ENCODE data around the gene ZSCAN10.
"Not testable (repeated sequence)": the region's sequence is repeated elsewhere in the genome, so short reads cannot be mapped to it uniquely, and the experiment has no call there.

ZSCAN10 gene

DNA sequence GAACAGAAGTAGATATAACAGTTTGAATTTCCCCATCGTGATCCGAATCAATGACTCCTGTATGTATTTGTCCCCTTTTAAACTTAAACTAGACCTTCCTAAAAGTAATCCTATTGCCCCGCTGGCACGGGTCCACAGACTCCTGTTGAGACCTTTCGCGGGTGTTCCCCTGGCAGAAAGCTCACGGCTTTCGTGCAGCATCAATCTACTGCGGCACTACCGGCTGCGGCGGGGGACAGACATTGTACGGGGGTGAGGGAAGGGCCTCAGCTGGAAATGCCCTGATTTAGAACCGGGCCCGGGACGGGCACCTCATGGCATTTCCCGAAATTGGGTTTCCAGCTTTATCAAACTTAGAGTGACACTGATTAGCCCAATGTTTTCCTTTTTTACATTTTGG, 19.1 kb downstream of the ZSCAN10 start:
- Histone ChIP-seq H3K79me2 (no peaks in the 10 kb centered on the region), H3K27ac (no peak overlapping the region), H3K36me3 (ENCODE audit: control insufficient read depth, insufficient read depth, low read length) (no peaks in the 10 kb centered on the region), H3K9me3 (ENCODE audit: control insufficient read depth, low read length) (no peaks in the 10 kb centered on the region), H3K4me2 (ENCODE audit: low read length) (no peak overlapping the region), H3K27me3 (ENCODE audit: control insufficient read depth, insufficient read depth, low read length) (no peaks in the 10 kb centered on the region), H2AFZ (no peak overlapping the region), H3K4me3 (ENCODE audit: low read depth, low read length) (no peak overlapping the region), H3K4me1 (no peaks in the 10 kb centered on the region), H3K9ac (no peak overlapping the region)
- TF ChIP-seq, protein P1, sequence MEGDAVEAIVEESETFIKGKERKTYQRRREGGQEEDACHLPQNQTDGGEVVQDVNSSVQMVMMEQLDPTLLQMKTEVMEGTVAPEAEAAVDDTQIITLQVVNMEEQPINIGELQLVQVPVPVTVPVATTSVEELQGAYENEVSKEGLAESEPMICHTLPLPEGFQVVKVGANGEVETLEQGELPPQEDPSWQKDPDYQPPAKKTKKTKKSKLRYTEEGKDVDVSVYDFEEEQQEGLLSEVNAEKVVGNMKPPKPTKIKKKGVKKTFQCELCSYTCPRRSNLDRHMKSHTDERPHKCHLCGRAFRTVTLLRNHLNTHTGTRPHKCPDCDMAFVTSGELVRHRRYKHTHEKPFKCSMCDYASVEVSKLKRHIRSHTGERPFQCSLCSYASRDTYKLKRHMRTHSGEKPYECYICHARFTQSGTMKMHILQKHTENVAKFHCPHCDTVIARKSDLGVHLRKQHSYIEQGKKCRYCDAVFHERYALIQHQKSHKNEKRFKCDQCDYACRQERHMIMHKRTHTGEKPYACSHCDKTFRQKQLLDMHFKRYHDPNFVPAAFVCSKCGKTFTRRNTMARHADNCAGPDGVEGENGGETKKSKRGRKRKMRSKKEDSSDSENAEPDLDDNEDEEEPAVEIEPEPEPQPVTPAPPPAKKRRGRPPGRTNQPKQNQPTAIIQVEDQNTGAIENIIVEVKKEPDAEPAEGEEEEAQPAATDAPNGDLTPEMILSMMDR (IDR thresholded peaks at IDR 0.05), result no peak

DNA sequence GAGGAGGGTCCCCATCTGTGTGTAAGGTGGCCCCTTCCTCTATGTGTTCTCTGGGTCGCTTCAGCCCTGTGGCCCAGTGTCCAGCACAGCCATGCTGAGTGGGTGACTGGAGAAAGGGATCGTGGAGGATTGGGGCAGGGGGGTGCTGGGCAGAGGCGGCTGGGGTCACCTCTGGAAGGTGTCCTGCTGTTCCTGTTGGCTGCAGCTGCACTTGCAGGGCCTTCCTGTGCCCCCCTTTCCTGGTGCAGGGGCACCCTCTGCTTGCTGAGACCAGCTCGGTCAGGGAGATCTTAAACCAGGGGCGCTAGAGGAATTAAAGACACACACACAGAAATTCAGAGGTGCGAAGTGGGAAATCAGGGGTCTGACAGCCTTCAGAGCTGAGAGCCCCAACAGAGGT, 22.5 kb downstream of the ZSCAN10 start:
- no peaks in the 10 kb centered on the region for H3K4me1 ChIP-seq
- H3K4me2 ChIP-seq (ENCODE audit: low read length), result no peak overlapping the region
- TF ChIP-seq, protein P1 (IDR thresholded peaks at IDR 0.05), result no peak

DNA sequence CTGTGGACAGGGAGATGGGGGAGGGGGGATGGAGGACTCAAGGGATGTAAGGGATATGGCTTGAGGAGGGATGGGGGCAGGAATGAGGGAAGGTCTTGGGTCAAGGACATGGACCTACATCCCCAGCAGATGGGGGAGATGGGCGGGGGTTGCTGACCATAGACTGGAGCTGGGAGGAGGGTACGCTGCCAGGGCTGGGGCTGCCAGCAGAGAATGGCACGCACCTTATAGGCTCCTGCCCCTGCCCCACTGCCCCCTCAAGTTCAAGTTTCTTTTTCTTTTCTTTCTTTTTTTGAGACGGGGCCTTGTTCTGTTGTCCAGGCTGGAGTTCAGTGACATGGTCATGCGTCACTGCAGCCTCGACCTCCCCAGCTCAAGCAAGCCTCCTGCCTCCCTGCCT, 23.1 kb downstream of the ZSCAN10 start:
- not testable (repeated sequence) for H3K27ac ChIP-seq; H3K27me3 ChIP-seq (ENCODE audit: control insufficient read depth, insufficient read depth, low read length); H3K36me3 ChIP-seq (ENCODE audit: control insufficient read depth, insufficient read depth, low read length); H3K9me3 ChIP-seq (ENCODE audit: control insufficient read depth, low read length); H3K4me1 ChIP-seq; H3K4me3 ChIP-seq (ENCODE audit: low read depth, low read length); H3K4me2 ChIP-seq (ENCODE audit: low read length); H3K9ac ChIP-seq; H2AFZ ChIP-seq; H3K79me2 ChIP-seq

More for the DNA sequence above, 22.5 kb downstream of the ZSCAN10 start:
- Histone ChIP-seq H3K9me3 (ENCODE audit: control insufficient read depth, low read length) (no peaks in the 10 kb centered on the region), H3K36me3 (ENCODE audit: control insufficient read depth, insufficient read depth, low read length) (no peaks in the 10 kb centered on the region), H3K27ac (no peak overlapping the region), H3K9ac (no peak overlapping the region), H3K79me2 (no peaks in the 10 kb centered on the region), H3K27me3 (ENCODE audit: control insufficient read depth, insufficient read depth, low read length) (no peaks in the 10 kb centered on the region), H2AFZ (no peak overlapping the region), H3K4me3 (ENCODE audit: low read depth, low read length) (no peak overlapping the region)

DNA sequence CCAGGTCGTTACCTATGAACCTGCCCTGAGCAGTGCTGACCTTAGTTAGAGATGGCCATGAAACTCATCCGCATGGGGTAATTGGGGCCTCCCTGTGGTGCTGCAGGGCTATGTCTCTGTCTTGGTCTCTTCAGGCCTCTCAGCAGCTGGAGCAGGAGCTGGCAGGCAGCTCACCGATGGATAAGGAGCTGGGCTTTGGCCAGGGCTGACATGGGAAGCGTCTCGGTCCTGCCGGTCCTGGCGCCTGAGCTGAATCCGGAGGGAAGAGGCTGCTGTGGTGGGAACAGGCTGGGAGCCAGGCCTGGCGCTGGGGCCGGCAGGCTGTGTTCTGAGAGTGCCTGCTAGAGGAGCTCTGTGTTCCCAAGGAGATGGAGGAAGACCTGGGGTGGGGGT, 23.6 kb downstream of the ZSCAN10 start:
- Histone ChIP-seq H3K36me3 (ENCODE audit: control insufficient read depth, insufficient read depth, low read length) (no peaks in the 10 kb centered on the region), H3K9me3 (ENCODE audit: control insufficient read depth, low read length) (no peaks in the 10 kb centered on the region), H3K4me3 (ENCODE audit: low read depth, low read length) (no peak overlapping the region), H3K27ac (no peak overlapping the region), H3K4me2 (ENCODE audit: low read length) (no peak overlapping the region), H3K4me1 (no peaks in the 10 kb centered on the region), H2AFZ (no peak overlapping the region), H3K79me2 (no peaks in the 10 kb centered on the region), H3K9ac (no peak overlapping the region), H3K27me3 (ENCODE audit: control insufficient read depth, insufficient read depth, low read length) (no peaks in the 10 kb centered on the region)
- TF ChIP-seq, protein P1 (IDR thresholded peaks at IDR 0.05), result no peak

DNA sequence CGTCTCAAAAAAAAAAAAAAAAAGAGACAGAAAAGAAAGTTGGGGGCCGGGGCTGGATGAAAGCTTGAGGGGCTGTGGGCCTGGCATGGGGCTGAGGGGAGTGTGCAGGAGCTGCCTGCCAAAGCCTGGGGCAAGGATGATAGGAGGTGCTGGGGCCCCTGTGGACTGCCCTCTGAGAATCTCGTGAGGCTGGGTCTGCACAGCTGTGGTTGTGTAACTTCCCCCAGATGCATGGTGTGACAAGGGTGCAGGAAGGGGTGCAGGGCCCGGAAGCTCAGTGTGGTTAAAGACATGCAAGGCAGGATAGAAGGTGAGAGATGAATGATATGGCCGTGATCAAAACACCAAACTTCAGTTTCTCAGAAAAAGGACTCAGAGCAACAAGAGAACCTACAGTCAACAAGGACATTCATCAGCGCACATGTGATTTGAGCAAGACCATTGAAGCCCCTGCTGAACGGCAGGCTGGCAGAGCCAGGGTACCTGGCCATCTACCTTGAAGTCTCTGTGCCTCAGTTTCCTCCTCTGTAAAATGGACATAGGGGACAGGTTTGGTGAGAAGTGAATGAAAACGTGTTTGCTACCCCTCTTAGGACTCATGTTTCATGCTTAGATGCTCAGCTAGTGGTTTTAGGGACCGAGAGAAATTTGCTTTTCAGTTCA, 24.1 kb downstream of the ZSCAN10 start:
- no peaks in the 10 kb centered on the region for H3K27me3 ChIP-seq (ENCODE audit: control insufficient read depth, insufficient read depth, low read length)

More for the DNA sequence above, 24.1 kb downstream of the ZSCAN10 start:
- H3K9me3 ChIP-seq (ENCODE audit: control insufficient read depth, low read length), result no peaks in the 10 kb centered on the region
- H3K4me3 ChIP-seq (ENCODE audit: low read depth, low read length), result no peak overlapping the region
- no peaks in the 10 kb centered on the region for H3K79me2 ChIP-seq
- H3K36me3 ChIP-seq (ENCODE audit: control insufficient read depth, insufficient read depth, low read length), result no peaks in the 10 kb centered on the region
- TF ChIP-seq, protein P1 (IDR thresholded peaks at IDR 0.05), result no peak
- H3K4me2 ChIP-seq (ENCODE audit: low read length), result no peak overlapping the region
- H2AFZ ChIP-seq, result no peak overlapping the region
- no peak overlapping the region for H3K9ac ChIP-seq
- H3K27ac ChIP-seq, result no peak overlapping the region
- no peaks in the 10 kb centered on the region for H3K4me1 ChIP-seq

Measured in parathyroid adenoma (tissue), 2 donors.